GM21515 (cell line): ENCODE data around the gene OR10G8.
"Not testable (repeated sequence)": the region's sequence is repeated elsewhere in the genome, so short reads cannot be mapped to it uniquely, and the experiment has no call there.

Source experiments
- ATAC-seq: cut with Tn5 transposase; IDR thresholded peaks from one replicate; pipeline ENCODE4 v1.9.1; 2021; ENCODE audit not compliant: unreplicated experiment

The OR10G8 gene

GRCh38 chr11:124026498-124026897 lies at the start of gene OR10G8:
Gene OR10G8, plus strand, starts transcription at chr11:124026798. Its CDS starts 2,825 bp downstream, at chr11:124029623.
- no peak for ATAC-seq

GRCh38 chr11:123977731-123978347 lies 48.8 kb upstream of the OR10G8 start, which contains the start of gene OR10S1:
Gene OR10S1, minus strand, starts transcription at chr11:123977781. Its CDS starts 117 bp downstream, at chr11:123977664.
- no peak for ATAC-seq

- ATAC-seq = no peak
Measured at GRCh38 chr11:123979311-123979710, 47.3 kb upstream of the OR10G8 start.

GRCh38 chr11:123995119-123995518 lies 31.5 kb upstream of the OR10G8 start, which contains the start of gene OR10G6:
Gene OR10G6, minus strand, starts transcription at chr11:123995161. Its CDS starts 0 bp downstream, at chr11:123995161.
- no peak for ATAC-seq

DNA sequence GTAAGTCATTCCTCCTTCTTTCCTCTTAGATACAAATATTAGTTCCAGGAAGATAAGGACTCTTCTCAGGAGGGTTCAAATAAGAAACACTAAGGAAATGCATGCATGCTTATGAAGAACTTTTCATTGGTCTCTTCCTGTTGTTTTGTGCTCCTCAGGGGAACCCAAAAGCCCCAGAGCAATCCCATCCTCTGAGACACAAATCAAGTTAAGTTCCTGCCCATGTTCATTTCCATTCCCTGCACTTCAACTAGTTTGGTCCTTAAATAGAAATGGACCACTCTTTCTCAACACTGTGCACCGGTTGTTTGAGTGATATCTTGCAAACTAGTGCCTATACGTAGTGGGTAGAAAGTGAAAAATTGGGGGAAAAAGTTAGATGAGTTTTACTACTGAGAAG lies 13.9 kb upstream of the OR10G8 start, which contains the start of gene OR10G4:
OR10G4 (plus strand) TSS at position 301 of the 400 bp plus-strand sequence. CDS start 2,578 bp downstream, outside the sequence.
- ATAC-seq = no peak

DNA sequence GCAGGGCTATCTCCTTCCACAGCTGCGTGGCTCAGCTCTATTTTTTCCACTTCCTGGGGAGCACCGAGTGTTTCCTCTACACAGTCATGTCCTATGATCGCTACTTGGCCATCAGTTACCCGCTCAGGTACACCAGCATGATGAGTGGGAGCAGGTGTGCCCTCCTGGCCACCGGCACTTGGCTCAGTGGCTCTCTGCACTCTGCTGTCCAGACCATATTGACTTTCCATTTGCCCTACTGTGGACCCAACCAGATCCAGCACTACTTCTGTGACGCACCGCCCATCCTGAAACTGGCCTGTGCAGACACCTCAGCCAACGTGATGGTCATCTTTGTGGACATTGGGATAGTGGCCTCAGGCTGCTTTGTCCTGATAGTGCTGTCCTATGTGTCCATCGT lies 10.8 kb upstream of the OR10G8 start:
- not testable (repeated sequence) for ATAC-seq

DNA sequence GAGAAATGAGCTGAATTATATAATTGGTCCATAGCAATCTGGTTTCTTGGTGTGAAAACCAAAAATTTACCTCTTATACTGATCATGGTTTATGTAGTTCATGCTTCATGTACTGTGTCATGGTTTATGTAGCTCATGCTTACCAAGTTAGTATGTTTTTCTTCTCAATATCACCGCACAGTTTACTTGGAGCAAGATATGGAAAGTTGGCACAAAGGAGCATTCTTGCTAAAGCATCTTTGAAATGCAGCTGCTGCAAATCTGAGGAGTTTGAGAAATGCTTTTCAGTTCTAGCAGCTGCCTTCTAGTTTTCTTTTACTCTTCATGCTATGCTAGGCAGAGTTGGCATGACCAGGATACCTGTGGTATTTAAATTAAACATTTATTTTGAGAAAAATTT lies 10.1 kb downstream of the OR10G8 start:
- ATAC-seq = no peak

DNA sequence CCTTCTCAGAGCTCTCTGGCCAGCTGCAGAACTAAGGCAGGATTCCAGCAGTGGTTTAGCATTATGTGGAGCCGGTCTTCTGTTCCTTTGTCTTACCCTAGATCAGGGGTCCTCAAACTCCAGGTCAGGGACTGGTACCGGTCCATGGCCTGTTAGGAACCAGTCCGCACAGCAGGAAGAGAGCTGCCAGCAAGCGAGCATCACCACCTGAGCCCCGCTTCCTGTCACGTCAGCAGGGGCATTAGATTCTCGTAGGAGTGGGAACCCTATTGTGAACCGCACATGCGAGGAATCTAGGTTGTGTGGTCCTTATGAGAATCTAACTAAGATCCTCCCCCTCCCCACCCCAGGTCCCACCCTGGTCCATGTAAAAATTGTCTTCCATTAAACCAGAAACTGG lies 13.0 kb downstream of the OR10G8 start:
- no peak for ATAC-seq

DNA sequence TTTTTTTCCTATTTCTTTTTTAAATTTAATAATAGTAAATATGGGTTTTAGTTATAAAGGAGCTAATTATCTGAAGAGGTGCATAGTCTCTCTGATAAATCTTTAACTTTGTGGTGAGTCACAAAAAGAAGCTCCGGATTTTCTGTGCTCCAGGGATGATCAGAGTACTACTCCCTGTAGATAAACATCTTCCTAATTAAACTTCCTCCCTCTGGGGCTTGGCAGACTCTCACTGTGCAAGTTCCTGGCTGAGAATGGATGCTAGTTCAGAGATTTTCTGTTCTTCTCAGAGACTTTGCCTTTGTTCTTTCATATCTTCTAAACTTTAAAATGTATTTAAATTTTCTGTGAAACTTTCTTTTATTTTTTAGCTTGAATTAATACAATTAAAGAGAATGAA lies 14.7 kb downstream of the OR10G8 start, which contains the start of gene OR10G7:
OR10G7 (minus strand) TSS at position 72 of the 400 bp plus-strand sequence. CDS start 2,324 bp downstream, outside the sequence.
- no peak for ATAC-seq

DNA sequence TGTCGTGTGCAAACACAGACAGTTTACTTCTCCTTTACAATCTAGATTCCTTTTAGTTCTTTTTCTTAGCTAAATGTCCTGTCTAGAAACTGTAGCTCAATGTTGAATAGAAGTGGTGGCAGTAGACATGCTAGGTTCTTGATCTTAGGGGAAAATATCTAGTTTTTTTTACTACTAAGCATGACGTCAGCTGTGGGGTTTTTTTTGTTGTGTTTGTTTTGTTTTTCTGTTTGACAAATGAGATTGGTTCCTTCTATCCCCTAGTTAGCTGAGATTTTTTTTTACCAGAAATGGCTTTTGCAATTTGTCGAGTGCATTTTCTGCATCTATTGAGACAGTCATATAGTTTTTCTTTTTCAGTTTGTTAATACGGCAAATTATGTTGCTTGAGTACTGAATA lies 16.8 kb downstream of the OR10G8 start:
- ATAC-seq = no peak

DNA sequence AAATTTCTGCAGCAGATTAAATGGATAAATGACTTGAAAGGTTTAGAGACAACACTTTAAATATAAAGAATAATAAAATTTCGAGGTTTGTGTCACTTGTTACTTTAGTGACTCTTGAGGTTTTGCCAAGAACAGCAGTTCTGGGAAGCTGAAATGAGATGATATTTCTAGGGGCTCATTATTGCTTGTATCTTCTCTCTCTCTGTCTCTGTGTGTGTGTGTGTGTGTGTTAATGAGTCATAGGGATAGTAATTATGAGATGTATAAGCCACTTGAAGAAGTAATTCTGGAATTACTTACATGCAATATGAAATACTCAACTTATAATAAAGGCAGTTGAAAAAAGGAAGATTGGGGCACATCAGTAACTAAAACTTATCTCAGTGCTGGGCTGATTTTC lies 24.1 kb downstream of the OR10G8 start:
- ATAC-seq = no peak

DNA sequence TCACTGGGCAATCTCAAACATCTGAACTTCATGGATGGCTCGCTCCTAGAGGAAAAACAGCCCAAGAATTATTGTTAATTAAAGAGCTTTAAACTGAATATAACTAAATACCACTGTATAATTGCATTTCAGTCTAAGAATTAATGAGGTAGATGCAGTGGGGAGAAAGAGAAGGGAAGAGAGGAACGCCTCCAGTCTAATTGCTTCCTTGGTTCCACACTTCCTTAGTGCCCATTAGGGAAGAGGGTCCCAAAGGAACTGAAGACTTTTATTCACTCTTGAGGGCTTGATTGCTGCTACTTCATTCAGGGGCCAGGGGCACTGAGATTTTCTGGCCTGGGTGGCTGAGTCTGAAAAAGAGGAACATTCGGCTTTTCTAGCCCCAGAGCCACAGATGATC lies 26.4 kb downstream of the OR10G8 start:
- ATAC-seq = no peak

DNA sequence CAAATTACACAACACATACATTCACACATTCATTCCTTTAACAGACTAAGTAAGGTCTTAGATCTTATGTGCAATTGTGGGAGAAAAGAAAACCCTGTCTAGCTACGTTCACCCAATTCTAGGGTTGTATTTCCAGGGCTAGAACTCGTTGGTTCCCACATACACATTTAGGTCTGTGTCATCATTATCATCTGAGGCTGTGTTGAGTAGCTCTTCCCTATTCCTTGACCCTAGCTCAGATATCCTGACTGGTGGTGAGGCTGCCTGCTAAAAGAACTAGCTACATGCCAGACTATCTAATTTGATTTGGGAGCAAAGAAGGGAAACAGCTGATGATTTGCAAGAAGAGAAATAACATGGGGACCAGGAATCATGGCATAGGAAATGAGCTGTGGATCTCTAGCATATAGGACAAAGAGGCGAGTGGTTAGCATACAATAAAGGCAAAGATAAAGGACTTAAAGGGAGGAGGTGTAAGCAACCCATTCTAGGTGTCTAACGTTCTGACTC lies 42.1 kb downstream of the OR10G8 start:
- no peak for ATAC-seq

- ATAC-seq = peak; percentile 66
Measured at GRCh38 chr11:124069429-124070401, 43.1 kb downstream of the OR10G8 start.

GRCh38 chr11:124070915-124071622 lies 44.5 kb downstream of the OR10G8 start:
- ATAC-seq = peak; percentile 84

DNA sequence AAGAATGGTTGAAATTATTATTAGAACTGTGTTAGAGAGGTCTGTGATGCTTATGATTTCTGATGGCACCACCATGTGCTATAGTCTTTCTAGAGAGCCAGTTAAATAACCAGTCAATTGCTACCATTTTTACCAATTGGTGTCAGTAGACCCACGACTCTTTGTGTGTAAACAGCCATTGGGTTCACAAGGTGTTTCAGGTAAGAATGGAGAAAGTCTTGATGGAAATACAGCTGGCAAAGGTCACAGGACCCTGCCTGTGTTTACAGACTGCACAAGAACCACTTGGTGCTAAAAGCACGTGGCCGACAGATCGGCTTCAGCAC lies 45.0 kb downstream of the OR10G8 start:
- ATAC-seq = no peak

- ATAC-seq = no peak
Measured at GRCh38 chr11:124072147-124072546, 45.5 kb downstream of the OR10G8 start.

DNA sequence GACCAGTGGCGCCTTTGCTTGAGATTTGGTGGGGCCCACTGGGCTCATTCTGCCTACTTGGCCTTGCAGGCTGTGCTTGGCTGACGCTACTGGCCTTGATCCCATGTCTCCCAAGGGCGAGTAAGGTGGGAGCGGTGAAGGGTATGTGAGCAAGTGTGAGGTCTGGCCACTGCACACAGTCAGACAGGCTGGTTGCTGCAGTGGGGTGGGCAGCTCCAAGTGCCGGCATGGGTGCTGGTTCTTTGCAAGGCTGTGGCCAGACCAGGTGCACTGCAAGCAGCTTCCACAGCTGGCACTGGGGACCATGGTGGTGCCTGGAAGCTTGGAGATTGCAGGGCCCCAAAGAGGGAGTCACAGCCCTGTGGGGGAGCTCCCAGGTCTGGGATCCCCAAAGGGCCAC lies 48.0 kb downstream of the OR10G8 start:
- ATAC-seq = no peak

DNA sequence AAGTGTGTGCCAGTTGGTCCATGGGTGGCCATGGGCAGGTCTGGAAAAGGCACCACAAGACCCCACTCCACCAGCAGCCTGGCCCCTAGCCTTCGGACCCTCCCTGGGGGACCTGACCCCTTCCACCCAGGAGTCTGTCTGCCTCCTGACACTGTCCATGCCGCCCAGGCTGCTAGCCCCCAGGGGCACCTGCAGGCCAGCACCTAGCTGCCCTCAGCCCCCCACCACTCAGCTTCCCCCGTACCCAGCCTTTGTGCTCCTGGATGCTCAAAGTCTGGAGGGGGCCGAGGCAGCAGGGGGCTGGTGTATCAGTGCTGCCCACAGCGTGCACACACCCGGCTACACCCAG lies 48.9 kb downstream of the OR10G8 start:
- no peak for ATAC-seq

DNA sequence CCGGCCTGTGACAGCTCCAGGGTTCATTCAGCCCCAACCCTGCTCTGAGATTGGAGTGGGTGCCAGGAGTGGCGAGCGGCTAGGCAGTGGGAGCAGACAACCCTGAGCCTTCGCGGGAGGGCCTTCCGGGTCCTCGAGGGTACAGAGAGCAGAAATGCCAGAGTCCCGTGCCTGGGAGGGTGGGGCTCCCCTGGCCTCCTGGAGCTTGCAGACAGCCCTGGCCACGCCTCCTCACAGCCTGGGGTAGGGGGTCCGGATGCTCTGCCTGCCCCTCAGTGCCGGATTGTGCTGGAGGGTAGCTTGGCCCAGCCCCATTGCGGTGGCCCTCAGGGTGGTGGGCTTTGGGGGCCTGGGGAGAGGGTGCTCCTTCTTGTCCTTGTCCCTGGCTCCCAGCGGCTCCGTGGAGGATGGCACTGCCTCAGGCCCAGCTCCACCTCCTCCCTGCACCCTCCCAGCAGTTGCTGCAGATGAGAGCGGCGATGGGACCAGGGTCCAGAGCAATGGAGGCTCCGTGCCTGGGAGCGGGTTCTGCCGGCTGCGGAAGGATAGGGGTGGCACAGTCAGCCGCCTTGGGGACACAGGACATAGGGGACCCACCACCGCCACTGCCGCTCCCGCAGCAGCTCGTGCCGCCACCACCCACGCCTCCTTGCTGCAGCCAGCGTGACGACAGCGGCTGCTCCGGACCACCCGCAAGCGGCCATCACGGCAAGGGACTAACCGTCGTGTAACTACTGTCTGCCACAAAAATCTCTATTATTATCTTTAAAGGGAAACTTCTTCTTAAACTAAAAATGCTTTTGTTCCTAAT lies 49.4 kb downstream of the OR10G8 start:
- ATAC-seq = peak; percentile 53
